Activated naive CD4-positive, alpha-beta T cell treated with anti-CD3 and anti-CD28 coated beads for 36 hours (primary cell): ENCODE data around the gene PLXNA2. TPM values are rescaled to one million over a fixed set of nuclear protein-coding genes. Genes with fewer than 3 reads are reported as not detected.
A peak's percentile ranks its signal among the peaks of the same experiment; 100 is the strongest.

Source experiments
- CTCF ChIA-PET: fragments of 350-600 bp; sonication (Branson Sonifier 250); formaldehyde crosslinking; loops from one replicate; lab custom pipeline; 2021; ENCODE audit warnings: antibody characterized with exemption; lab: Charles Lee
- DNase-seq: peaks from one replicate; pipeline ENCODE4 v3.0.0-alpha.2; 2020
- H3K27ac Mint-ChIP-seq: one replicate; pipeline ENCODE4 v1.8.0; 2021; ENCODE audit warnings: mild to moderate bottlenecking, mixed read lengths
- H3K27me3 Mint-ChIP-seq: one replicate; pipeline ENCODE4 v1.8.0; 2021; ENCODE audit warnings: low read depth, mixed read lengths
- H3K36me3 Mint-ChIP-seq: one replicate; pipeline ENCODE4 v1.8.0; 2021; ENCODE audit warnings: low read depth, mixed read lengths
- H3K4me1 Mint-ChIP-seq: one replicate; pipeline ENCODE4 v1.8.0; 2021; ENCODE audit warnings: low read depth, mixed read lengths
- H3K4me3 Mint-ChIP-seq: one replicate; pipeline ENCODE4 v1.8.0; 2021; ENCODE audit warnings: mild to moderate bottlenecking, moderate library complexity, mixed read lengths
- H3K9me3 Mint-ChIP-seq: one replicate; pipeline ENCODE4 v1.8.0; 2021; ENCODE audit warnings: mixed read lengths
- intact Hi-C: fragments of 100-400 bp; cut with micrococcal nuclease; formaldehyde crosslinking; loops from one replicate; pipeline ENCODE4 v1.15.1; 2023
- total RNA-seq, 2 experiments: library from RNA; stranded (reverse); gene quantifications; one replicate each; pipeline ENCODE4 v1.2.3, GENCODE V29; 2021

The PLXNA2 gene
- total RNA-seq, 2 experiments from 2014 or later, result 0.26 to 0.35 TPM

DNA sequence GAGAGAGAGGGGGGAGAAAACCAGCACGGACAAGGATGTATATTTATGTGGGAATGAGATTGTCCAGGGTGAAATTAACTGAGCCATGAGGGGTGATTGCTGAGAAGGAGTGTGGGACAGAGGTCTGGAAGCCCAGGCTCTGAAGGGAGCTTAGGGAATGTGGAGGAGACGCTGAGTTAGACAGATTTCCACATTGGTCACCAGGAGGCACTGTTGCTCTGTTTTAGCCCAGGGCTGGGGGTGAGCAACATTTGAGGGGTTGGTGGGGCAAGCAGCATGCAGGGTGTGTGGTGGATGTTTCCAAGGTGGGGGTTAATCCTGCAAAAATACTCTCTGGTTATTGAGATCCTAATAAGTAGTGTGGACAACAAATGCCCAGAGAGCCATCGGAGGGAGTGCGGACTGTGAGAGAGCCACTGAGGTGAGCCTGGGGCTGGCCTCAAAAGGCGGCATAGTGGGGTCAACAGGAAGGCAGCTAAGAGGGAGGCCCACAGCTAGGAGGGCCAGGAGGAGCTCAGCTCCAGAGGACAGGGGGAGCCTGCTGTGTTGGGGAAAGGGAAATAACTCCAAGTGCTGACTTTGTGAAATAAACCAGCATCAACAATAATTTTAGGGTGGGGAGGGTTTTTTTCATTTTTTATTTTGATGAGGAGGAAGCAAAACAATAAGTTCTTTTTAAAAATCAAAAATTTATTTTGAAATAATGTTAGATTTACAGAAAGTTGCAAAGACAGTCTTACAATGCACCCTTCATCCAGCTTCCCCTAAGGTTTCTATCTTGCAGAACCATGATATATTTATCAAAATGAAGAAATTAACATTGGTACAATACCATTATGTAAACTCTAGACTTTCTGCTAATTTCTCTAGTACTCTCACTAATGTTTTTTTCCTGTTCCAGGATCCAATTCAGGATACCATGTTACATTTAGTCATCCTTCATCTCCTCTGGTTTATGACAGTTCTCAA, 250.4 kb downstream of the PLXNA2 start:
- H3K36me3 Mint-ChIP-seq, result no peaks in the 10 kb centered on the region
- DNase-seq, result peak; percentile 10
- no peaks in the 10 kb centered on the region for H3K9me3 Mint-ChIP-seq
- no peak overlapping the region for H3K4me3 Mint-ChIP-seq
- peaks cover 3% of the 10 kb centered on the region for H3K27me3 Mint-ChIP-seq
- H3K4me1 Mint-ChIP-seq, result no peaks in the 10 kb centered on the region
- CTCF ChIA-PET, result interaction anchor here (0.8 to 1.1 kb wide), 2 partner anchors 10 to 100 kb away, joined by 3 read pairs; no protein-coding TSS in a partner anchor
- intact Hi-C loops, result no loop called here
- H3K27ac Mint-ChIP-seq, result no peak overlapping the region

DNA sequence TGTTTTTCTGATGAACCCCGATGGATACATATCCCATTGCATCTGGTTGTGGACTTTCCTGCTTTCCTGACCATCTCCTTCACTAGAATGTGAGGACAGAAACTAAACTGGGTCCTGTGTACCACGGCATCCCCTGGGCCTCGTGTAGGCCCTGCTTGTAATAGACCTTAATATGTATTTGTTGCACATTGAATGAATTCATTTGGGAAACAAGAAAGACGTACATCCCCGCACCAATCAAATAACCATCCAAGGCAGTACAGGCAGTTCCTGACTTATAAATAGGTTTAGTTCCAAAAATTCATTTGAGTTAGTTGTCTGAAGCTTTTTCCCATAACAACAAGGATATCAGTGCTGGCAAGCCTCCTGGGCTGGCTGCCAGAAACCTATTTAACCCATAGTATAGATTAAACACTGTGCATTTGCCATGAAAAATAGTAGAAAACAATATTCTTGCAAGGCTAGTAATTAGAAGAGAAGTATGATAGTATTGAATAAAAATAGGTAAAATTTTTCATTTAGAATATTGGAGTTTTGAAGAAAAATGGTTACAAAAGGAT, 251.4 kb downstream of the PLXNA2 start:
- peaks cover 6% of the 10 kb centered on the region for H3K27me3 Mint-ChIP-seq
- no peak overlapping the region for H3K27ac Mint-ChIP-seq
- H3K36me3 Mint-ChIP-seq, result no peaks in the 10 kb centered on the region
- intact Hi-C loops, result no loop called here
- CTCF ChIA-PET, result interaction anchor here (0.5 to 0.7 kb wide), 2 partner anchors 10 to 136 kb away, joined by 3 read pairs; no protein-coding TSS in a partner anchor
- H3K4me1 Mint-ChIP-seq, result no peaks in the 10 kb centered on the region
- no peak for DNase-seq
- no peak overlapping the region for H3K4me3 Mint-ChIP-seq
- H3K9me3 Mint-ChIP-seq, result no peaks in the 10 kb centered on the region

DNA sequence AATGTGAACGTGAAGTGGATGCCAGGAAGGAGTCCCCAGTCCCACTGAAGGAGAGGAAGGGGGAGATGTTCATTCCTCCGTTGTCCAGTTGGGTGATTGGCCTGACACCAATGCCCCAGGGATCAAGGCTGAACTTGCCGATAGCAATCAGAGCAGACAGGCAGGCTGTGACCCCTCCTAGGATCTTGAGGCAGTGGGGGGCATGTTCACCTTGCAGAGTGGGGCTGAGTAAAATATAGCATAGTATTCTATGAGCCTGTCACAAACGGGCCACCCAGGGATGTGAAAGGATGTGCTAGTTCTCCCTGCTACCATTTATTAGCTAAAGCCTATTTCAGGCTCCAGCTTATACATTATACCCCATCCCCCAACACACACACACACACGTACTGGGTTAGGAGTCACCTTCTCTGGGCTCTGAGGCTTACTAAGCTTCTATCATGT, 252.6 kb downstream of the PLXNA2 start:
- CTCF ChIA-PET, result interaction anchor here (0.7 kb wide), 1 partner anchor 11 kb away, joined by 3 read pairs; no protein-coding TSS in a partner anchor
- Mint-ChIP-seq H3K4me3 (no peak overlapping the region), H3K27ac (no peak overlapping the region), H3K4me1 (no peaks in the 10 kb centered on the region), H3K27me3 (peaks cover 6% of the 10 kb centered on the region), H3K36me3 (no peaks in the 10 kb centered on the region), H3K9me3 (no peaks in the 10 kb centered on the region)
- intact Hi-C loops, result no loop called here
- no peak for DNase-seq

DNA sequence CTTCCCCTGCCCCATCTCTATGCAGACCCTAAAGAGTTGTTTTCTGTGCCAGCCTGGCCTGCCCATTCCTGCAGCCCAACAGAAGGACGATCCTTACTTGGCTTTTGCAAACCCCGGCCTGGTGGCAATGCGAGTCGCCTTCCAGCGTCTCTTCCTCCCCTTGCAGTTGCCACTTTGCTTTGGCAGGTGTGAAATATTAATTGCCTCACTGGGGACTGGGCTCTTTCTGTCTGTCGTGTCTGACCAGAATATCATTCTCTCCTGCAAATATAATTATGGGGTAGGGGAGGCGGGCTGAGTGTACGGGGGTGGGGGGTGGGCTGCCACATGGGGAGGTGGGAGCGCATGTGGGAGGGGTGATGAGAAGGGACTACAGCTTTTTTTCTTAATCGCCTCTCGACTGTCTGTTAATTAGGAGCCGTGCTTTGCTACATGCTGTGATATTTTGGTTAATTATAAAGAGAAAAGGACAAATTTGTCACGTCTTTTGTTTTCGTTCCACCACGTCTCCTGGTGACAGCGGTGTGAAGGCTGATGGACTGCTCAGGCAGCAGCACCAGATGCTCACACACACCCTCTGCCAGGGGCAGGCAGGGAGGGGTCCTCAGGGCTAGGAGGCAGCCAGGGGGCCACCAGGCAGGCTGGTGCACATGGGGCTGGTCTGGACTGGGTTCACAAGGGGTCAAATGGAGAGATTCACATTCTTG, 253.2 kb downstream of the PLXNA2 start:
- Mint-ChIP-seq H3K9me3 (no peaks in the 10 kb centered on the region), H3K27ac (no peak overlapping the region), H3K4me3 (no peak overlapping the region), H3K36me3 (no peaks in the 10 kb centered on the region), H3K27me3 (peaks cover 6% of the 10 kb centered on the region), H3K4me1 (no peaks in the 10 kb centered on the region)
- CTCF ChIA-PET, result no interaction called here
- DNase-seq, result no peak
- intact Hi-C loops, result no loop called here

DNA sequence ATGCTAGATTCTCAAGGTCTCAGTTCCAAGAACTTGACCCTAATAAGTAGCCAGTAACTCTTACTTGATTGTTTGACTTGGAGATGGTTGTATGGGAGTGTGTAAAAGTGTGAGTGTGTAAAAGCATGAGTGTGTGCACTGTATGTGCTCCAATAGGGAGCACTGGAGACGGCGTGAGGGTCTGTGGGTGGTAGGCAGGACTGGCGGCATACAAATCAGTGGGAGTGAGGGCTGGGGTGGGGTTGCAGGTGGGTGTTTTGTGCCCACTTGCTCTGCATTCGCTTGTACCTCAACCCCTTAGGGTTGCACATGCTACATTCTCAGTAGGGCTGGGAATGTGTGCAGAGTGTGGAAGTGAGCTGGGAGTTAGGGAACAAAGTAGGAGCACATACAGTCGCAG, 253.7 kb downstream of the PLXNA2 start:
- H3K36me3 Mint-ChIP-seq, result no peaks in the 10 kb centered on the region
- CTCF ChIA-PET, result no interaction called here
- H3K27me3 Mint-ChIP-seq, result peaks cover 6% of the 10 kb centered on the region
- intact Hi-C loops, result no loop called here
- H3K4me3 Mint-ChIP-seq, result no peak overlapping the region
- no peaks in the 10 kb centered on the region for H3K9me3 Mint-ChIP-seq
- no peak for DNase-seq
- no peaks in the 10 kb centered on the region for H3K4me1 Mint-ChIP-seq
- no peak overlapping the region for H3K27ac Mint-ChIP-seq

DNA sequence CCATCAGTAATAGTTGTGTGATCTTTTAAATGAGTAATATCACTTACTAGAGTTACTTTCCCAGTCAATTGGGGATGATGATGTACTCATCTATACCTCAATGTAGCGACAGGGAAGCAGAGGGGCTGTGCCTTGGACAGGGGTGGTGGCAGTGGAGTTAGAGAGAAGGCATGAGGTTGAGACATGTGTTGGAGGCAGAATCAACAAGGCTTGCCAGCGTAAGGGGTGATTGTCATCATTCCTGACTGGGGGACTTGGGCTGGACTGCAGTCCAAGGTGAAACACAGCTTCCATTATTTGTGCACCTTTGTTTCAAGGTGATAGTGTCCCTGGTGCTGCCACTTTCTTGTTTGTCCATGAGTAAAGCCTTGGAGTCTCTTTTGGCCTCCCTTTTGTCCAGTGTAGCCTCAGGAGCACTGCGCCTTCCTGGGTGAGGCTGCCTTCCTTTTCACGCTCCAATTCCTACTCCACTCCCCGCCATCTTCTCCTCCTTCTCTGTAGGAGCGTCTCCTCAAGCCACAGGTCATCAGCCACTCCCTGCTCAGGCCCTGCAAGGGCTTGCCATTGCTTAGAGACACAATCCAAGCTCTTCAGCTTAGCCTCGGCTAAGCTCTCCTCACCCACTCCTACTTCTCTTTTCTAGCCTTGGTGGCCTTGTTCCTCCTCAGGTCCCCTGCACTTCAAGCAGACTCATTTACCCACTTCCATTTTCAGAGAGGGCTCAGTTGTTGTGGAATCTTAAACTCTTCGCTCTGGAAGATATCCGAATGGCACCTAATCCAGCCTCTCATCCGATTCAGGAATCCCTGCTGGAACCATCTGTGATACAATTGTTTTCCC, 255.6 kb downstream of the PLXNA2 start:
- H3K36me3 Mint-ChIP-seq, result no peaks in the 10 kb centered on the region
- H3K4me1 Mint-ChIP-seq, result no peaks in the 10 kb centered on the region
- H3K27me3 Mint-ChIP-seq, result peaks cover 6% of the 10 kb centered on the region
- H3K27ac Mint-ChIP-seq, result no peak overlapping the region
- no peak for DNase-seq
- no peak overlapping the region for H3K4me3 Mint-ChIP-seq
- CTCF ChIA-PET, result interaction anchor here (0.6 to 0.8 kb wide), 2 partner anchors 9 to 10 kb away, joined by 3 read pairs; no protein-coding TSS in a partner anchor
- intact Hi-C loops, result no loop called here
- no peaks in the 10 kb centered on the region for H3K9me3 Mint-ChIP-seq

DNA sequence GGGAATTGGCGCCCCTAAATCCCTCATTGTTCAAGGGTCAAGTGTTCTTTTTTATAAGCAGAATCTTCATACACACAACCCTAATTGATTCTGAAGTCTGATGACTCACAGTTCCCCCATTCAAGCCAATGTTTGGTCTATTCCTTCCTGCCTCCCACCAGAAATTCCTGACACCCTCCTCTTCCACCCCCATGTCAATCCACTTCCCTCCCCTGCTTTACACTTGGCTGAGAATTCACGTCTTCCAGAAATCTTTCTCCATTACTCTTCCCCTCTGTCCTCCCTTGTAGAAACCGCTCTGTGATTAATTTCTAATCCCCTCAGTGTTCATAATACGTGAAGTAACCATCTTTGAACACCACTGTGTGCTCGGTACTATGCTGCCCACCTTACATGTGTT, 257.0 kb downstream of the PLXNA2 start:
- Mint-ChIP-seq H3K27ac (no peak overlapping the region), H3K4me3 (no peak overlapping the region), H3K27me3 (peaks cover 6% of the 10 kb centered on the region), H3K4me1 (no peaks in the 10 kb centered on the region), H3K36me3 (no peaks in the 10 kb centered on the region), H3K9me3 (no peaks in the 10 kb centered on the region)
- no peak for DNase-seq
- CTCF ChIA-PET, result no interaction called here
- intact Hi-C loops, result no loop called here

DNA sequence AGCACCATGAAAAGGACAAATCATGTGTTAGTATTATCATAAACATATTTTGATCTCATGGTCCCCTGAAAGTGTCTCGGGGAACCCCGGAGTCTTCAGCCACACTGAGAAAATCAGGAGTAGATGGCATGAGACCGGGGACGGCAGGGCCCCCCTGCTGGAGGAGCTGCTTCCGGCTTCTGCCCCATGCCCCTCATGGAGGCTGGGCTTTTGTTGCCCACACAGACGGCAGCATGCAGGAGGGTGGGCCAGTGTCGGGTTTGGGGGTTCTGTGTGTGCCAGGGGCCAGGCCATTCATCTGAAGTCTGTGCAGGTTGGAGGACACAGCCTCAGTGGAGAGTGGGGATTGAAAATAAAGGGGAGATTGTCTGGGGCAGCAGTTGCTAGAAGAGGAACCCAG, 258.2 kb downstream of the PLXNA2 start:
- DNase-seq, result no peak
- H3K27me3 Mint-ChIP-seq, result peaks cover 6% of the 10 kb centered on the region
- no peaks in the 10 kb centered on the region for H3K9me3 Mint-ChIP-seq
- intact Hi-C loops, result no loop called here
- H3K27ac Mint-ChIP-seq, result no peak overlapping the region
- H3K4me1 Mint-ChIP-seq, result no peaks in the 10 kb centered on the region
- CTCF ChIA-PET, result interaction anchor here (0.9 kb wide), 1 partner anchor 10 kb away, joined by 3 read pairs; no protein-coding TSS in a partner anchor
- H3K36me3 Mint-ChIP-seq, result no peaks in the 10 kb centered on the region
- H3K4me3 Mint-ChIP-seq, result no peak overlapping the region

DNA sequence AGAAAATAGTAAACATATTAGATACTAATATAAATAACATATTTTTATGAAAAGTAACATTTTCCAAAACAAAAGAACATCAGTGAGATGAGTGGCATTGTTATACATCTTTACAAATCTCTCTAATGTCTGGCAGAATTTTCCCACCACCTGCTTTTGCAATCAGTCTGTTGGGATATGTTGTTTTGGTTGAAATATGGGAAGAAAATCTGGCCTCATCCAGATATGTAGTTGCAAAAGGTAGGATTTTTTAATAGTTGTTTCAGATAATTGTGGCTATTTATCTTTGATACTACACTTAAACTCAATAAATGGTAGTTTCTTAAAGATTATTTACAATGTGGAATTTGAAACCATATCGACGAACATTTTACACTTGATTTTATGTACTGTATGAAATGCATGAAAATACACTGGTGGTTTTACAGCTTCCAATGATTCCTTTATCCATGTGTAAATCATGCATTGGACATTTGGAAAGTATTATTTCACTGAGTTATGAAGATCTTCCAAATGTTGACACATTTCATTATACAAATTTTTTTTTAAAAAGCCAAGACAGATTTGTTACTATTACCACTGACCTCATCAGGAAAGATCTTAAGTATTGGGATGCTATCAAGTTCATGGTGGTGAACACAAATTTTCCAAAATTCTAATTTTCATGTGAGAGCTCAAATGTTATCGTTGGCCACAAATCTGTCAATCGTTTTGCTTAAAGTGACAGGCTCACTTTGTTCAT, 259.2 kb downstream of the PLXNA2 start:
- Mint-ChIP-seq H3K27ac (no peak overlapping the region), H3K4me3 (no peak overlapping the region), H3K4me1 (no peaks in the 10 kb centered on the region), H3K9me3 (no peaks in the 10 kb centered on the region), H3K27me3 (peaks cover 6% of the 10 kb centered on the region), H3K36me3 (no peaks in the 10 kb centered on the region)
- CTCF ChIA-PET, result interaction anchor here (0.7 to 0.8 kb wide), 2 partner anchors 11 to 13 kb away, joined by 3 read pairs; no protein-coding TSS in a partner anchor
- no peak for DNase-seq
- intact Hi-C loops, result no loop called here

DNA sequence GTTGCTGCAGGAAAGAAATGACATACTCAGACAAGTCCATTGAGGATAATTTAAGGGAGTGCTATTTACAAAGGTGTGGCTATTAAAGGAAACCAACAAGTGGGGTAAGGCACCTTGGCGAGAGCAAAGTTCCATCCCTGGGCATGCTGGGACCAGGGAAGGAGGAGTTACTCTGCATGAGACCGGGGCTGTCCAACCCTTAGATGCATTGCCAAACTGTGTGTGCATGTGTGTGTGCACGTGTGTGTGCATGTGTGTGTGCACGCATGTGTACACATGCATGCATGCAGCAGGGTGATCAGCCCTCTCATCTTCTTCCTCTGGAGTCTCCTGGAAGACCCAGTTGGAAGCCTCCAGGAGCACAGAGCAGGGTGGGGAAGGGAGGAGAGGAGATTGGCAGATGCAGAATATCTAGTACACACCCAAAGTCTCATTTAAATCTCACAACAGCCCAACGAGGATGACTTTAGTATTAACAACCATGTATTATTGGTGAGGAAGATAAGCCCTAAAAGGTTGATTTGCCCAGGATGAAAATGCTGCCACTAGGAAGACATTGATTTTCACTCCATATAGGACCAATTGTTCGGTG, 261.0 kb downstream of the PLXNA2 start:
- no peak overlapping the region for H3K27ac Mint-ChIP-seq
- no peaks in the 10 kb centered on the region for H3K36me3 Mint-ChIP-seq
- H3K9me3 Mint-ChIP-seq, result no peaks in the 10 kb centered on the region
- H3K4me1 Mint-ChIP-seq, result no peaks in the 10 kb centered on the region
- H3K27me3 Mint-ChIP-seq, result peaks cover 3% of the 10 kb centered on the region
- CTCF ChIA-PET, result interaction anchor here (1.6 kb wide), 1 partner anchor 98 kb away, joined by 3 read pairs; no protein-coding TSS in a partner anchor
- intact Hi-C loops, result no loop called here
- H3K4me3 Mint-ChIP-seq, result no peak overlapping the region
- DNase-seq, result no peak

DNA sequence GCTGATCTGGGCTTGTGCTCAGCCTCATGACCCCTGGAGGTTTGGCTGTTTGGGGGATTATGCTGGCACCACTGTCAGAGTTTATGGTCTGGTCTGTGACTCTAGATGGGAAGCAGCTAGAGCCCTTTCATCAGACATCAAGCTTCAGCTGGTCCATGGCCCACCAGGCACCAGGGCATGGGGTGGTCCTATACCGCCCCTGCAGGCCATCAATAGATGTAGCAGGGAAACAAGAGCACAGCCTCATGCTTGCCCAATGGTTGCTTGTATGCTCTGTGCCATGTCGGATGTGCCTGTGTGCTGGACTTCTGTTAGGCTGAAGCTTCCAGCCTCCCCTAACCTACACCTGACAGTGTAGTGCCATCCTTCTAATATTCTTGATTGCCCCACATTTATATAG, 262.2 kb downstream of the PLXNA2 start:
- H3K27me3 Mint-ChIP-seq, result peaks cover 3% of the 10 kb centered on the region
- CTCF ChIA-PET, result interaction anchor here (1.5 kb wide), 1 partner anchor 16 kb away, joined by 6 read pairs; no protein-coding TSS in a partner anchor
- no peaks in the 10 kb centered on the region for H3K9me3 Mint-ChIP-seq
- intact Hi-C loops, result no loop called here
- H3K27ac Mint-ChIP-seq, result no peak overlapping the region
- H3K36me3 Mint-ChIP-seq, result no peaks in the 10 kb centered on the region
- H3K4me3 Mint-ChIP-seq, result no peak overlapping the region
- H3K4me1 Mint-ChIP-seq, result no peaks in the 10 kb centered on the region
- DNase-seq, result no peak
